Measurements from ENCODE around the gene MECR. TPM values are rescaled to one million over a fixed set of nuclear protein-coding genes. Genes with fewer than 3 reads are reported as not detected.

MECR gene
- 57.4 TPM for total RNA-seq
- long read RNA-seq, transcript MECR-201 (10 exons, 1,353 nt) = major isoform, 87 of 198 reads
- long read RNA-seq, transcript MECR-202 (10 exons, 2,416 nt) = minor isoform, 20 of 198 reads
- long read RNA-seq, partial matches to known transcripts = 12 of 198 reads
- long read RNA-seq, other reads (novel, unspliced or antisense) = 79 of 198 reads

- DNase-seq (ENCODE audit: low spot score) = peak; percentile 99
These were observed at the start of gene MECR for GRCh38 chr1:29230553-29231378. MECR (minus strand) TSS chr1:29230934; CDS start chr1:29230906, 28 bp downstream.

GRCh38 chr1:29279951-29280391 is 49.2 kb upstream of the MECR start:
- peak; percentile 79 for DNase-seq (ENCODE audit: low spot score)

GRCh38 chr1:29279406-29279805 is 48.7 kb upstream of the MECR start:
- peak; percentile 89 for DNase-seq (ENCODE audit: low spot score)

- DNase-seq (ENCODE audit: low spot score) = no peak
These were observed 47.4 kb upstream of the MECR start for GRCh38 chr1:29278124-29278523.

- peak; percentile 55 for DNase-seq (ENCODE audit: low spot score)
These were observed 44.7 kb upstream of the MECR start for GRCh38 chr1:29275435-29275834.

GRCh38 chr1:29272147-29272907 is 41.6 kb upstream of the MECR start:
- DNase-seq (ENCODE audit: low spot score) = peak; percentile 53

- DNase-seq (ENCODE audit: low spot score) = peak; percentile 57
These were observed 41.0 kb upstream of the MECR start for GRCh38 chr1:29271724-29272123.

- no peak for DNase-seq (ENCODE audit: low spot score)
These were observed 40.3 kb upstream of the MECR start for GRCh38 chr1:29270929-29271521.

GRCh38 chr1:29269382-29269781 is 38.6 kb upstream of the MECR start:
- DNase-seq (ENCODE audit: low spot score) = peak; percentile 57

- DNase-seq (ENCODE audit: low spot score) = no peak
These were observed 36.8 kb upstream of the MECR start for GRCh38 chr1:29267321-29268070.

GRCh38 chr1:29266912-29267311 is 36.2 kb upstream of the MECR start:
- no peak for DNase-seq (ENCODE audit: low spot score)

GRCh38 chr1:29264773-29265389 is 34.1 kb upstream of the MECR start:
- no peak for DNase-seq (ENCODE audit: low spot score)

- DNase-seq (ENCODE audit: low spot score) = no peak
These were observed 29.8 kb upstream of the MECR start for GRCh38 chr1:29260531-29260930.

GRCh38 chr1:29259802-29260441 is 29.2 kb upstream of the MECR start:
- peak; percentile 90 for DNase-seq (ENCODE audit: low spot score)

GRCh38 chr1:29258976-29259801 is 28.5 kb upstream of the MECR start:
- DNase-seq (ENCODE audit: low spot score) = peak; percentile 88

- peak; percentile 80 for DNase-seq (ENCODE audit: low spot score)
These were observed 27.6 kb upstream of the MECR start for GRCh38 chr1:29258189-29258975.

- DNase-seq (ENCODE audit: low spot score) = peak; percentile 88
These were observed 26.5 kb upstream of the MECR start for GRCh38 chr1:29256979-29257804.
